A673 (cell line): Measurements from ENCODE around the gene ZNF625. TPM values are rescaled to one million over a fixed set of nuclear protein-coding genes. Genes with fewer than 3 reads are reported as not detected.

Experiments
- BruUV-seq: library from RNA; stranded (reverse); fragments of 400-500 nt; replicated peaks from 2 replicates; lab custom pipeline; 2021; lab: Mats Ljungman, UMichigan
- CTCF ChIA-PET: fragments of 300-600 bp; sonication (Branson Sonifier 250); formaldehyde crosslinking; loops from one replicate; lab custom pipeline; 2022; ENCODE audit warnings: antibody characterized with exemption; lab: Charles Lee
- POLR2A ChIA-PET: fragments of 300-600 bp; sonication (Branson Sonifier 250); formaldehyde crosslinking; loops from one replicate; lab custom pipeline; 2022; ENCODE audit warnings: antibody characterized with exemption; ENCODE audit not compliant: low non-redundant PET; lab: Charles Lee
- DNase-seq: peaks from one replicate; pipeline ENCODE4 v3.0.0-alpha.2; 2015; ENCODE audit warnings: low spot score
- H3K27ac ChIP-seq: fragments of 200-600 bp; sonication (generic); 2 replicates; pipeline ENCODE4 v1.5.1; 2016; ENCODE audit warnings: mixed run types, low read depth, mild to moderate bottlenecking, mixed read lengths, antibody characterized with exemption, low read length; ENCODE audit not compliant: poor library complexity, severe bottlenecking
- H3K27me3 ChIP-seq: fragments of 200-600 bp; sonication (generic); replicated peaks from 2 replicates; pipeline ENCODE4 v1.6.1; 2017; ENCODE audit warnings: mixed run types, low read depth, mild to moderate bottlenecking, mixed read lengths, antibody characterized with exemption, low read length; ENCODE audit not compliant: insufficient read depth, poor library complexity
- H3K36me3 ChIP-seq: fragments of 200-600 bp; sonication (generic); 2 replicates; pipeline ENCODE4 v1.6.1; 2016; ENCODE audit warnings: mixed run types, mild to moderate bottlenecking, mixed read lengths, antibody characterized with exemption, low read length; ENCODE audit not compliant: insufficient read depth, poor library complexity, severe bottlenecking
- H3K4me1 ChIP-seq: fragments of 200-600 bp; sonication (generic); 2 replicates; pipeline ENCODE4 v1.6.1; 2017; ENCODE audit warnings: mixed run types, mild to moderate bottlenecking, mixed read lengths, antibody characterized with exemption, low read length; ENCODE audit not compliant: insufficient read depth, poor library complexity, severe bottlenecking
- H3K4me3 ChIP-seq: fragments of 200-600 bp; sonication (generic); 2 replicates; pipeline ENCODE4 v1.5.1; 2016; ENCODE audit warnings: low read depth, mixed run types, mild to moderate bottlenecking, mixed read lengths, low read length; ENCODE audit not compliant: poor library complexity, severe bottlenecking
- H3K9me3 ChIP-seq: fragments of 200-600 bp; sonication (generic); 2 replicates; pipeline ENCODE4 v1.6.1; 2016; ENCODE audit warnings: mixed run types, low read depth, mild to moderate bottlenecking, mixed read lengths, antibody characterized with exemption, low read length; ENCODE audit not compliant: poor library complexity, severe bottlenecking
- CTCF ChIP-seq: fragments of 300-800, 200-600 bp; sonication (generic); conservative IDR thresholded peaks from 2 replicates; pipeline ENCODE4 v1.5.1; 2017; ENCODE audit warnings: low read depth, mild to moderate bottlenecking, antibody characterized with exemption, low read length, moderate library complexity, mixed read lengths
- EZH2 ChIP-seq: fragments of 200-600 bp; sonication (generic); IDR thresholded peaks from 2 replicates; pipeline ENCODE4 v1.6.1; 2017; ENCODE audit warnings: borderline replicate concordance, low read depth, mild to moderate bottlenecking, mixed read lengths, antibody characterized with exemption, low read length; ENCODE audit not compliant: poor library complexity, severe bottlenecking
- intact Hi-C: fragments of 100-400 bp; cut with micrococcal nuclease; formaldehyde crosslinking; loops from one replicate; pipeline ENCODE4 v1.10.0; 2022; ENCODE audit not compliant: unreplicated experiment
- total RNA-seq: library from RNA; stranded (reverse); gene quantifications from 2 replicates; pipeline ENCODE4 v1.2.3, GENCODE V29; 2021

ZNF625 gene
- total RNA-seq, 1 experiment from 2014 or later, result 9.1 TPM

- peaks cover 20% of the 10 kb centered on the region for H3K36me3 ChIP-seq
- H3K27ac ChIP-seq, result no peak overlapping the region
- H3K4me3 ChIP-seq, result no peak overlapping the region
- DNase-seq, result no peak
- peaks cover 14% of the 10 kb centered on the region for H3K9me3 ChIP-seq
- peaks cover 8% of the 10 kb centered on the region for H3K4me1 ChIP-seq
- no TSS peak for BruUV-seq
- POLR2A ChIA-PET, result no interaction called here
- intact Hi-C loops, result loop anchor here (1.0 to 2.0 kb wide), 5 partner anchors 50 to 259 kb away; partner anchors contain the start of genes ZNF700 and ZNF763
- no peaks in the 10 kb centered on the region for H3K27me3 ChIP-seq
- TF ChIP-seq EZH2 (no peak), CTCF (no peak)
- CTCF ChIA-PET, result interaction anchor here (0.6 to 1.9 kb wide), 7 partner anchors 50 to 398 kb away, joined by 3 to 13 read pairs (median 5); partner anchors contain the start of genes ZNF491 and ZNF763
Measured at GRCh38 chr19:12141405-12141736, 15.2 kb downstream of the ZNF625 start.

- H3K36me3 ChIP-seq, result peaks cover 15% of the 10 kb centered on the region
- peak; percentile 90 for DNase-seq
- ChIA-PET POLR2A (no interaction called here), CTCF (interaction anchor here (0.6 to 1.9 kb wide), 10 partner anchors 50 to 397 kb away, joined by 3 to 13 read pairs (median 4); partner anchors contain the start of genes ZNF491, ZNF763 and ZNF878)
- peaks cover 8% of the 10 kb centered on the region for H3K4me1 ChIP-seq
- TF ChIP-seq CTCF (peak; percentile 90), EZH2 (no peak)
- H3K9me3 ChIP-seq, result peaks cover 9% of the 10 kb centered on the region
- no peak overlapping the region for H3K27ac ChIP-seq
- H3K4me3 ChIP-seq, result peak overlapping the region; percentile 80
- H3K27me3 ChIP-seq, result no peaks in the 10 kb centered on the region
- intact Hi-C loops, result loop anchor here (1.0 to 2.0 kb wide), 5 partner anchors 49 to 258 kb away; partner anchors contain the start of genes ZNF700 and ZNF763
- BruUV-seq, result no TSS peak
Measured at GRCh38 chr19:12140545-12141404, 15.8 kb downstream of the ZNF625 start.

- intact Hi-C loops, result loop anchor here (2.0 kb wide), 3 partner anchors 81 to 215 kb away; partner anchors contain the start of genes ZNF700 and ZNF763
Measured at GRCh38 chr19:12139885-12140544, 16.5 kb downstream of the ZNF625 start, which contains the start of gene ZNF20. TSS of gene ZNF20 (minus strand) at chr19:12140350. CDS start at chr19:12140182, 168 bp downstream.

More at GRCh38 chr19:12139885-12140544, 16.5 kb downstream of the ZNF625 start, which contains the start of gene ZNF20:
- H3K36me3 ChIP-seq, result peaks cover 15% of the 10 kb centered on the region
- no TSS peak for BruUV-seq
- TF ChIP-seq CTCF, result no peak
- TF ChIP-seq EZH2, result no peak
- no peaks in the 10 kb centered on the region for H3K27me3 ChIP-seq
- DNase-seq, result peak; percentile 96
- H3K4me3 ChIP-seq, result peak within 1 kb of the TSS; percentile 80
- peaks cover 7% of the 10 kb centered on the region for H3K9me3 ChIP-seq
- POLR2A ChIA-PET, result no interaction called here
- H3K27ac ChIP-seq, result peak within 1 kb of the TSS; percentile 79
- CTCF ChIA-PET, result interaction anchor here (0.8 to 1.9 kb wide), 9 partner anchors 49 to 342 kb away, joined by 3 to 13 read pairs (median 5); partner anchors contain the start of genes ZNF491, ZNF763 and ZNF878
- peaks cover 8% of the 10 kb centered on the region for H3K4me1 ChIP-seq
